HL-60 (cell line): ENCODE measurements around the gene PCSK2.

ENCODE experiments used
- DNase-seq, 2 experiments: peaks; one replicate each; pipeline ENCODE4 v3.0.0-alpha.2; 2010 to 2020; ENCODE audit warnings: low read depth in 1 of 2, low spot score in 1 of 2
- H3K27ac ChIP-seq: fragments of 250-450 bp; sonication (Bioruptor Pico); replicated peaks from 2 replicates; pipeline ENCODE4 v1.5.1; 2020; ENCODE audit warnings: mild to moderate bottlenecking, moderate library complexity
- H3K27me3 ChIP-seq: fragments of 250-450 bp; sonication (Bioruptor Pico); 2 replicates; pipeline ENCODE4 v1.5.1; 2021; ENCODE audit warnings: mild to moderate bottlenecking, moderate library complexity; ENCODE audit not compliant: insufficient read depth, poor library complexity, severe bottlenecking
- H3K4me3 ChIP-seq: replicated peaks from 2 replicates; pipeline ENCODE4 v1.5.1; 2011; ENCODE audit warnings: mild to moderate bottlenecking, control low read depth, low read length; ENCODE audit not compliant: insufficient read depth
- CTCF ChIP-seq: IDR thresholded peaks from one replicate; pipeline ENCODE4 v1.5.1; 2011; ENCODE audit warnings: low read length, control low read depth, inconsistent platforms; ENCODE audit not compliant: insufficient read depth
- GABPA ChIP-seq: IDR thresholded peaks from 2 replicates; pipeline ENCODE4 v1.6.1; 2012; ENCODE audit warnings: low read depth
- POLR2AphosphoS5 ChIP-seq: IDR thresholded peaks from 2 replicates; pipeline ENCODE4 v1.6.1; 2012; ENCODE audit warnings: low read depth
- REST ChIP-seq: IDR thresholded peaks from 2 replicates; pipeline ENCODE4 v1.6.1; 2012; ENCODE audit warnings: low read depth; ENCODE audit not compliant: insufficient replicate concordance
- SPI1 ChIP-seq: IDR thresholded peaks from 2 replicates; pipeline ENCODE4 v1.6.1; 2012; ENCODE audit warnings: low read depth, mild to moderate bottlenecking, borderline replicate concordance

Gene PCSK2

GRCh38 chr20:17468073-17468840 lies 241.4 kb downstream of the PCSK2 start:
- no peak overlapping the region for H3K27ac ChIP-seq
- H3K4me3 ChIP-seq = no peak overlapping the region
- no peaks in the 10 kb centered on the region for H3K27me3 ChIP-seq
- DNase-seq = no peak
- TF ChIP-seq SPI1 (no peak), CTCF (no peak), GABPA (no peak)

- DNase-seq = no peak
- Histone ChIP-seq H3K27ac (no peak overlapping the region), H3K4me3 (no peak overlapping the region), H3K27me3 (no peaks in the 10 kb centered on the region)
- TF ChIP-seq GABPA (no peak), POLR2AphosphoS5 (no peak), REST (no peak), SPI1 (no peak), CTCF (no peak)
These were observed 242.6 kb downstream of the PCSK2 start for GRCh38 chr20:17469246-17470030.

- H3K4me3 ChIP-seq = no peak overlapping the region
- DNase-seq = no peak
- TF ChIP-seq SPI1 (no peak), REST (no peak), POLR2AphosphoS5 (no peak), CTCF (no peak), GABPA (no peak)
- H3K27me3 ChIP-seq = no peaks in the 10 kb centered on the region
- no peak overlapping the region for H3K27ac ChIP-seq
These were observed 243.7 kb downstream of the PCSK2 start for GRCh38 chr20:17470521-17470920.
